GM23338 (cell line): ENCODE data around the gene NHS.

Source experiments
- CREB1 ChIP-seq: fragments of 250-450 bp; sonication (Bioruptor Pico); IDR thresholded peaks from 2 replicates; pipeline ENCODE4 v1.5.0; 2020; ENCODE audit warnings: low read depth, mild to moderate bottlenecking, moderate library complexity
- EZH2 ChIP-seq: fragments of 200-600 bp; sonication (generic); IDR thresholded peaks from one replicate; pipeline ENCODE4 v1.8.0; 2017; ENCODE audit warnings: antibody characterized with exemption, mild to moderate bottlenecking, low read depth; ENCODE audit not compliant: unreplicated experiment
- EZH2phosphoT487 ChIP-seq: fragments of 200-600 bp; sonication (generic); IDR thresholded peaks from one replicate; pipeline ENCODE4 v1.8.1; 2018; ENCODE audit warnings: antibody characterized with exemption; ENCODE audit not compliant: unreplicated experiment
- JUNB ChIP-seq: IDR thresholded peaks from one replicate; pipeline ENCODE4 v1.6.1; 2016; ENCODE audit warnings: antibody characterized with exemption; ENCODE audit not compliant: unreplicated experiment
- POLR2AphosphoS5 ChIP-seq: IDR thresholded peaks from 2 replicates; pipeline ENCODE4 v1.6.1; 2016; ENCODE audit warnings: antibody characterized with exemption, low read depth
- ZNF114 ChIP-seq: fragments of 250-450 bp; sonication (Bioruptor Pico); IDR thresholded peaks from 2 replicates; pipeline ENCODE4 v1.5.0; 2020; ENCODE audit warnings: mild to moderate bottlenecking, moderate library complexity
- ZNF331 ChIP-seq: fragments of 250-450 bp; sonication (Bioruptor Pico); IDR thresholded peaks from 2 replicates; pipeline ENCODE4 v1.5.0; 2020; ENCODE audit warnings: low read depth, mild to moderate bottlenecking, moderate library complexity
- TF ChIP-seq, protein P1 (sequence below), 2 experiments: fragments of 200-600 bp in 1 of 2; sonication (generic) in 1 of 2; conservative IDR thresholded peaks; 2 replicates each; pipeline versions ENCODE4 v1.5.1 to v1.6.1; 2016 to 2017; ENCODE audit warnings: antibody characterized with exemption in 2 of 2, low read depth in 2 of 2, mild to moderate bottlenecking in 2 of 2, moderate library complexity in 1 of 2
- TF ChIP-seq, protein P2 (sequence below): IDR thresholded peaks from one replicate; pipeline ENCODE4 v1.6.1; 2018; ENCODE audit warnings: antibody characterized with exemption; ENCODE audit not compliant: unreplicated experiment

DNA sequence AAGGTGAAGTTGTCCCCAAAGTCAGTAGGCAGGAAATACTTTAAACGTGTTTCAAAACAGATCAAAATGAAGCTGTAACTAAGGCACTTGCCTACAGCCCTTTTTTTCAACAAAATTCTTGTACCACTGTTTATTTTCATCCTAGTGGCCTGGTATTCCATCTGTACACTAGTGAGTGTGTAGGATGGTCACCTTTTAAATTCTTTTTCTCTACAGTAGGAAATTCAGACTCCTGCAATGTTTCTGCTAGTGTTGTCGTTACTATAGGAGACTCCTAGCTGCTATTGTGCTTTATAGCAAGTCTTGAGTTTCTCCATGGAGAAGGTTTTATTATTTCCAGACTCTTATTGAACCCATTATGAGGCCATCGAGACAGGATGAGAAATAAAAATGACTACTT is 7.0 kb upstream of the NHS start:
- TF ChIP-seq POLR2AphosphoS5, result no peak
- TF ChIP-seq, protein P1, sequence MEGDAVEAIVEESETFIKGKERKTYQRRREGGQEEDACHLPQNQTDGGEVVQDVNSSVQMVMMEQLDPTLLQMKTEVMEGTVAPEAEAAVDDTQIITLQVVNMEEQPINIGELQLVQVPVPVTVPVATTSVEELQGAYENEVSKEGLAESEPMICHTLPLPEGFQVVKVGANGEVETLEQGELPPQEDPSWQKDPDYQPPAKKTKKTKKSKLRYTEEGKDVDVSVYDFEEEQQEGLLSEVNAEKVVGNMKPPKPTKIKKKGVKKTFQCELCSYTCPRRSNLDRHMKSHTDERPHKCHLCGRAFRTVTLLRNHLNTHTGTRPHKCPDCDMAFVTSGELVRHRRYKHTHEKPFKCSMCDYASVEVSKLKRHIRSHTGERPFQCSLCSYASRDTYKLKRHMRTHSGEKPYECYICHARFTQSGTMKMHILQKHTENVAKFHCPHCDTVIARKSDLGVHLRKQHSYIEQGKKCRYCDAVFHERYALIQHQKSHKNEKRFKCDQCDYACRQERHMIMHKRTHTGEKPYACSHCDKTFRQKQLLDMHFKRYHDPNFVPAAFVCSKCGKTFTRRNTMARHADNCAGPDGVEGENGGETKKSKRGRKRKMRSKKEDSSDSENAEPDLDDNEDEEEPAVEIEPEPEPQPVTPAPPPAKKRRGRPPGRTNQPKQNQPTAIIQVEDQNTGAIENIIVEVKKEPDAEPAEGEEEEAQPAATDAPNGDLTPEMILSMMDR (conservative IDR thresholded peaks at IDR 0.05; ENCODE audit: low read depth in 2 of 2), result no peak
- no peak for TF ChIP-seq EZH2phosphoT487
- TF ChIP-seq, protein P2, sequence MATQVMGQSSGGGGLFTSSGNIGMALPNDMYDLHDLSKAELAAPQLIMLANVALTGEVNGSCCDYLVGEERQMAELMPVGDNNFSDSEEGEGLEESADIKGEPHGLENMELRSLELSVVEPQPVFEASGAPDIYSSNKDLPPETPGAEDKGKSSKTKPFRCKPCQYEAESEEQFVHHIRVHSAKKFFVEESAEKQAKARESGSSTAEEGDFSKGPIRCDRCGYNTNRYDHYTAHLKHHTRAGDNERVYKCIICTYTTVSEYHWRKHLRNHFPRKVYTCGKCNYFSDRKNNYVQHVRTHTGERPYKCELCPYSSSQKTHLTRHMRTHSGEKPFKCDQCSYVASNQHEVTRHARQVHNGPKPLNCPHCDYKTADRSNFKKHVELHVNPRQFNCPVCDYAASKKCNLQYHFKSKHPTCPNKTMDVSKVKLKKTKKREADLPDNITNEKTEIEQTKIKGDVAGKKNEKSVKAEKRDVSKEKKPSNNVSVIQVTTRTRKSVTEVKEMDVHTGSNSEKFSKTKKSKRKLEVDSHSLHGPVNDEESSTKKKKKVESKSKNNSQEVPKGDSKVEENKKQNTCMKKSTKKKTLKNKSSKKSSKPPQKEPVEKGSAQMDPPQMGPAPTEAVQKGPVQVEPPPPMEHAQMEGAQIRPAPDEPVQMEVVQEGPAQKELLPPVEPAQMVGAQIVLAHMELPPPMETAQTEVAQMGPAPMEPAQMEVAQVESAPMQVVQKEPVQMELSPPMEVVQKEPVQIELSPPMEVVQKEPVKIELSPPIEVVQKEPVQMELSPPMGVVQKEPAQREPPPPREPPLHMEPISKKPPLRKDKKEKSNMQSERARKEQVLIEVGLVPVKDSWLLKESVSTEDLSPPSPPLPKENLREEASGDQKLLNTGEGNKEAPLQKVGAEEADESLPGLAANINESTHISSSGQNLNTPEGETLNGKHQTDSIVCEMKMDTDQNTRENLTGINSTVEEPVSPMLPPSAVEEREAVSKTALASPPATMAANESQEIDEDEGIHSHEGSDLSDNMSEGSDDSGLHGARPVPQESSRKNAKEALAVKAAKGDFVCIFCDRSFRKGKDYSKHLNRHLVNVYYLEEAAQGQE, result no peak
- no peak for TF ChIP-seq CREB1 (CRISPR knock-in tag)
- TF ChIP-seq JUNB, result no peak
- no peak for TF ChIP-seq EZH2
- no peak for TF ChIP-seq ZNF331 (CRISPR knock-in tag)
- TF ChIP-seq ZNF114 (CRISPR knock-in tag), result no peak
